ENCODE measurements around the gene TADA2A.

GRCh38 chr17:37447641-37448040, 41.0 kb downstream of the TADA2A start:
- TF ChIP-seq CTCF (IDR thresholded peaks at IDR 0.05) (no peak), EP300 (IDR thresholded peaks at IDR 0.05) (no peak)

Measured in suprapubic skin (tissue), 3 donors.